Transverse colon (tissue), 4 donors: Measurements from ENCODE around the gene CYTH3. TPM values are rescaled to one million over a fixed set of nuclear protein-coding genes. Genes with fewer than 3 reads are reported as not detected.

Experiments
- DNase-seq: peaks from one replicate; pipeline ENCODE4 v3.0.0-alpha.2; 2019
- H3K27ac ChIP-seq, 4 donors: fragments of 200-600 bp; sonication (generic); 2 replicates each; pipeline ENCODE4 v1.5.1; 2016 to 2018; ENCODE audit warnings: inconsistent platforms in 4 of 4
- H3K27me3 ChIP-seq: fragments of 200-600 bp; sonication (generic); 2 replicates; pipeline ENCODE4 v1.5.1; 2017; ENCODE audit warnings: inconsistent platforms
- H3K36me3 ChIP-seq, 4 donors: fragments of 200-600 bp; sonication (generic); 2 replicates each; pipeline ENCODE4 v1.5.1; 2017 to 2019; ENCODE audit warnings: inconsistent platforms in 4 of 4
- H3K4me1 ChIP-seq, 4 donors: fragments of 200-600 bp; sonication (generic); 2 replicates each; pipeline ENCODE4 v1.5.1; 2017 to 2020; ENCODE audit warnings: inconsistent platforms in 4 of 4
- H3K4me3 ChIP-seq, 4 donors: fragments of 200-600 bp; sonication (generic); 1 replicate in 1 of 4; 2 replicates in 3 of 4; pipeline versions ENCODE4 v1.5.1 to v1.6.1; 2017 to 2019; ENCODE audit warnings: inconsistent platforms in 4 of 4
- H3K9me3 ChIP-seq, 2 donors: fragments of 200-600 bp; sonication (generic); 2 replicates each; pipeline ENCODE4 v1.5.1; 2017 to 2019; ENCODE audit warnings: inconsistent platforms in 2 of 2
- CTCF ChIP-seq, 5 experiments: fragments of 200-600 bp in 3 of 5; fragments of 450-650 bp in 2 of 5; sonication (generic) in 3 of 5; IDR thresholded peaks; 1 replicate in 2 of 5; 2 replicates in 3 of 5; pipeline ENCODE4 v1.5.1; 2016 to 2017; ENCODE audit warnings: antibody characterized with exemption in 5 of 5, inconsistent platforms in 3 of 5, mild to moderate bottlenecking in 2 of 5, moderate library complexity in 1 of 5
- EP300 ChIP-seq: sonication (generic); formaldehyde crosslinking; IDR thresholded peaks from one replicate; pipeline ENCODE4 v1.6.1; 2017; ENCODE audit warnings: antibody characterized with exemption, low read depth
- POLR2A ChIP-seq: fragments of 450-650 bp; IDR thresholded peaks from one replicate; pipeline ENCODE4 v1.6.1; 2016; ENCODE audit warnings: antibody characterized with exemption, mild to moderate bottlenecking, moderate library complexity
- POLR2AphosphoS5 ChIP-seq, 3 donors: sonication (generic); formaldehyde crosslinking; IDR thresholded peaks; one replicate each; pipeline ENCODE4 v1.6.1; 2016; ENCODE audit warnings: antibody characterized with exemption in 3 of 3
- WGBS, 2 donors: methylation state at CpG; one replicate each; pipeline ENCODE4 v1.1.5; 2018; ENCODE audit warnings: low coverage in 1 of 2; 5-methylcytosine and 5-hydroxymethylcytosine counted together
- in situ Hi-C, 4 donors: fragments of 200-750 bp; cut with MboI; loops; one replicate each; pipeline versions ENCODE4 v1.15.0 to v1.15.1; 2017; ENCODE audit warnings: low sequenced_read_pairs in 3 of 4, low pct_ligation_motif_present in 1 of 4, low pct_unique_long_range_greater_than_20kb in 1 of 4
- intact Hi-C: fragments of 100-400 bp; cut with DNase I; formaldehyde crosslinking; loops from one replicate; pipeline ENCODE4 v1.15.1; 2023; ENCODE audit warnings: low total_unique reads
- total RNA-seq, 4 donors: library from RNA; depleted of rRNA; stranded (reverse); fragments of >200 nt; gene quantifications; one replicate each; pipeline ENCODE4 v1.1.0, GENCODE V29; 2016

The CYTH3 gene
- total RNA-seq, 4 donors from 2014 or later: 15.0 to 25.4 (median 19.4) TPM

- 88% methylated on average over 22 of the region's 22 CpGs; no CpG with 5 or more reads in 1 of the 2 donors for WGBS, 2 donors
- no peak overlapping the region for H3K27ac ChIP-seq
- in situ Hi-C loops: loop anchor here in 2 of 4 donors (10.0 kb wide), 1 partner anchor 157 kb away; no protein-coding TSS in a partner anchor
- H3K27me3 ChIP-seq: no peaks in the 10 kb centered on the region
- H3K4me1 ChIP-seq: no peaks in the 10 kb centered on the region
- intact Hi-C loops: no loop called here
- DNase-seq: no peak
- H3K9me3 ChIP-seq: no peaks in the 10 kb centered on the region
- H3K4me3 ChIP-seq: no peak overlapping the region
- peaks cover 0 to 7% (median 0%) of the 10 kb centered on the region in 4 donors for H3K36me3 ChIP-seq
- TF ChIP-seq CTCF (IDR thresholded peaks at IDR 0.05) (no peak), POLR2A (no peak), EP300 (no peak), POLR2AphosphoS5 (IDR thresholded peaks at IDR 0.05) (no peak)
Observed at GRCh38 chr7:6167587-6168476, 104.6 kb downstream of the CYTH3 start.

DNA sequence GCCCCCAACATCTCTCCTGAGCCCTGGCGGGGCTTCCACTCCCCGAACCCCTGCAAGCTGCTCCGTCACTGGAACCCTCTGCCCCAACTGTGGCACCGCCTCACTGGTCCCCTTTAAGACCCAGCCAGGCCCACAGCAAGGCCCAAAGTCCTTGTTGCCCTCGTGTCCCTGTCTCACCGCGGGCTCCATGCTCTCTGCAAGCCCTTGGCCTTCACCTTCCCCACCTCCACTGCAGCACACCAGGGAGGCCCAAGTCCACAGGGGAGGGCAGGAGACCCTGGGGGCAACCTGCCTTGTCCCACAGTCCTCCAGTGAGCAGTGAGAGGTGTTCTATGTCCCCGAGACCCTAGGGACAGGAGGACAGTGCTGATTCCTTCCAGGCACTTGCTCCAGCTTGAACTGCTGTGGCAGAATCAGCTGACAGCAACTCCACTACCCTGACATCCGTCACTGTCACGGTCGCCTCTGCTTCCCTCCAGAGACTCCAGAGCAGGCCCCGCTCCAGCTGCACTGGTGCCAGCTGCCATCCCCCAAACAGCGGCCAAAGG, 105.3 kb downstream of the CYTH3 start:
- in situ Hi-C loops (loop anchor here in 2 of 4 donors (10.0 kb wide), 1 partner anchor 158 kb away; no protein-coding TSS in a partner anchor), intact Hi-C loops (no loop called here)
- no peaks in the 10 kb centered on the region for H3K27me3 ChIP-seq
- no peak overlapping the region for H3K4me3 ChIP-seq
- TF ChIP-seq POLR2A (no peak), EP300 (no peak), CTCF (IDR thresholded peaks at IDR 0.05) (no peak), POLR2AphosphoS5 (IDR thresholded peaks at IDR 0.05) (no peak)
- no peak overlapping the region for H3K27ac ChIP-seq
- no peaks in the 10 kb centered on the region for H3K9me3 ChIP-seq
- H3K36me3 ChIP-seq: peaks cover 0 to 7% (median under 1%) of the 10 kb centered on the region in 4 donors
- 91% methylated on average over 13 of the region's 13 CpGs; no CpG with 5 or more reads in 1 of the 2 donors for WGBS, 2 donors
- DNase-seq: no peak
- peaks cover 0 to 5% (median 0%) of the 10 kb centered on the region in 4 donors for H3K4me1 ChIP-seq

- Histone ChIP-seq H3K27ac (no peak overlapping the region), H3K9me3 (no peaks in the 10 kb centered on the region), H3K4me1 (peaks cover 0 to 9% (median 0%) of the 10 kb centered on the region in 4 donors), H3K4me3 (no peak overlapping the region), H3K27me3 (no peaks in the 10 kb centered on the region), H3K36me3 (peaks cover 0 to 7% (median 2%) of the 10 kb centered on the region in 4 donors)
- WGBS, 2 donors: 90% methylated on average over 11 of the region's 13 CpGs; no CpG with 5 or more reads in 1 of the 2 donors
- TF ChIP-seq POLR2A (no peak), POLR2AphosphoS5 (IDR thresholded peaks at IDR 0.05) (no peak), EP300 (no peak), CTCF (IDR thresholded peaks at IDR 0.05) (no peak)
- intact Hi-C loops (no loop called here), in situ Hi-C loops (loop anchor here in 2 of 4 donors (10.0 kb wide), 1 partner anchor 158 kb away; no protein-coding TSS in a partner anchor)
- DNase-seq: no peak
Observed at GRCh38 chr7:6166443-6166891, 106.0 kb downstream of the CYTH3 start.
